ENCODE results near the gene UVRAG. TPM values are rescaled to one million over a fixed set of nuclear protein-coding genes. Genes with fewer than 3 reads are reported as not detected.

Gene UVRAG
- total RNA-seq, 1 donor from 2014 or later: 103 TPM

DNA sequence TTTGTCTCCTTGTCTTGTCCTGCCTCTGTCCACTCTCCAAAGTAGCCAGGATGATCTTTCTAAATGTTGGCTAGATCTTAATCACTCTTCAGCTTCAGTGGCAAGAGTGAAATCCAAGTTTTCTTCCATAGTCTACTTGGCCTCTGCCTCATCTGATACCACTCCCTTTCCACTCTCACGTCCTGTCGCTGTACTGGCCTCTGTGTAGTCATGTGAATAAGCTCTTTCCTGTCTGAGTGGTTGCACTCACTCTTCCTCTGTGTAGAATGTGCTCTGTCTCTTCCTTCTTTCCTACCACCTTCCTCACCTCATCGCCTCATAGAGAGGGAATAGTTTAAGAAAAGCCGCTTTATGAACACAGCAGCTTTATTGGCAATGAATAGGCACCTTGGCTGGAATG, 304.8 kb downstream of the UVRAG start:
- intact Hi-C loops (cut with micrococcal nuclease): no loop called here
- H3K4me3 Mint-ChIP-seq: no peak overlapping the region
- peaks cover 24% of the 10 kb centered on the region for H3K4me1 Mint-ChIP-seq
- H3K27ac Mint-ChIP-seq: no peak overlapping the region
- ATAC-seq (ENCODE audit: low read depth) (peak; percentile 31), DNase-seq (no peak)
- H3K27me3 Mint-ChIP-seq: no peaks in the 10 kb centered on the region
- peaks cover 56% of the 10 kb centered on the region for H3K36me3 Mint-ChIP-seq (ENCODE audit: low read depth)
- no peaks in the 10 kb centered on the region for H3K9me3 Mint-ChIP-seq
- POLR2A ChIA-PET: no interaction called here
- CTCF ChIA-PET: interaction anchor here (2.7 kb wide), 1 partner anchor 223 kb away, joined by 8 read pairs; no protein-coding TSS in a partner anchor
- TF ChIP-seq, protein P1, sequence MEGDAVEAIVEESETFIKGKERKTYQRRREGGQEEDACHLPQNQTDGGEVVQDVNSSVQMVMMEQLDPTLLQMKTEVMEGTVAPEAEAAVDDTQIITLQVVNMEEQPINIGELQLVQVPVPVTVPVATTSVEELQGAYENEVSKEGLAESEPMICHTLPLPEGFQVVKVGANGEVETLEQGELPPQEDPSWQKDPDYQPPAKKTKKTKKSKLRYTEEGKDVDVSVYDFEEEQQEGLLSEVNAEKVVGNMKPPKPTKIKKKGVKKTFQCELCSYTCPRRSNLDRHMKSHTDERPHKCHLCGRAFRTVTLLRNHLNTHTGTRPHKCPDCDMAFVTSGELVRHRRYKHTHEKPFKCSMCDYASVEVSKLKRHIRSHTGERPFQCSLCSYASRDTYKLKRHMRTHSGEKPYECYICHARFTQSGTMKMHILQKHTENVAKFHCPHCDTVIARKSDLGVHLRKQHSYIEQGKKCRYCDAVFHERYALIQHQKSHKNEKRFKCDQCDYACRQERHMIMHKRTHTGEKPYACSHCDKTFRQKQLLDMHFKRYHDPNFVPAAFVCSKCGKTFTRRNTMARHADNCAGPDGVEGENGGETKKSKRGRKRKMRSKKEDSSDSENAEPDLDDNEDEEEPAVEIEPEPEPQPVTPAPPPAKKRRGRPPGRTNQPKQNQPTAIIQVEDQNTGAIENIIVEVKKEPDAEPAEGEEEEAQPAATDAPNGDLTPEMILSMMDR (IDR thresholded peaks at IDR 0.05): no peak

DNA sequence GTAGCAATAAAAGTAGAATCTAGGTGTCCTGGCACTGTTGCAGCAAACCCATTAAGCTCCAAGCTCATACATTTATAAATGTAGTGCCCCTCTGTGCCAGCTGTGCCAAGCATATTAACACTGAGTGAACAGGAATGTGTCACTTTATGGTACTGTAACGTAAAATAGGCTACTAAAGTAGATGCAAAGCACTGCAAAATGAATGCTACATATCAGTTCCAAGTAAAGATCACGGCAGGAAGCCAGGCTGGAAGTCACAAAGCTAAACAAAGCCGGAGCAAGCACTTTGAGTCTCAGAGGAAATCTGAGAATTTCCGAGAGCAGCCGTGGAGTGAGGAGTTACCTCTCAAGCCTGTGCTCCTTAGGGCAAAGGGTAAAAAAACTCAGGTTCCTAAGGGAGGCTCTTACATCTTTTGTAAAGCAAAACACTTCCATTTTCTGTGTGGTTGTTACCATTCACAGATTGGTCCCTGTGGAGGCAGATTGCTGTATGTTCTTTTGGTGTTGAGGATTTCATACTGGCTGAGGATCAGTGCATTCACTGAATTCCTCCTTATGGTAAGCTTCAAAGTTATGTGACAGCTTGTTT, 305.6 kb downstream of the UVRAG start:
- Mint-ChIP-seq H3K4me1 (peaks cover 31% of the 10 kb centered on the region), H3K4me3 (no peak overlapping the region), H3K9me3 (no peaks in the 10 kb centered on the region), H3K27ac (no peak overlapping the region), H3K36me3 (ENCODE audit: low read depth) (peaks cover 56% of the 10 kb centered on the region), H3K27me3 (no peaks in the 10 kb centered on the region)
- no peak for DNase-seq
- POLR2A ChIA-PET: no interaction called here
- TF ChIP-seq, protein P1 (IDR thresholded peaks at IDR 0.05): no peak
- intact Hi-C loops (cut with micrococcal nuclease): no loop called here
- CTCF ChIA-PET: no interaction called here
- no peak for ATAC-seq (ENCODE audit: low read depth)

DNA sequence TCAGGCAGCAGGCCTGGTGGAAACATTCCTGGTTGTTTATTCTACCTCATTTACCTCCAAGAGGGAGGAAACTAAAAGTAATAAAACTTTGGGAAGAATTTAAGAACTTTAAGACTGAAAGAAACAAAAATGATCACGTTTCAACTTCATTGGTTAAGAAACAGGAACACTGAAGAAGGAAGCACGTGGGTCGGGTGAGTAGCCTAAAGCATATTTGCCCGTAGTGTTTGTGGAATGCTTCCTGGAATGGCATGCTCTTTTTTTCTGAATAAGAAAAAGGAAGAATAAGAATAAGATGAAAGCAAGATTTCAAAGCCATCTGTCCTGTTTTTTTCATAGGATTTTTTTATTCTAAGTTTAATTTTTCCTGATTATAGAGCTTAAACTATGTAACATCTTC, 308.2 kb downstream of the UVRAG start:
- Mint-ChIP-seq H3K9me3 (no peaks in the 10 kb centered on the region), H3K4me1 (peaks cover 31% of the 10 kb centered on the region), H3K27ac (no peak overlapping the region), H3K27me3 (no peaks in the 10 kb centered on the region), H3K4me3 (no peak overlapping the region), H3K36me3 (ENCODE audit: low read depth) (peaks cover 52% of the 10 kb centered on the region)
- POLR2A ChIA-PET: no interaction called here
- CTCF ChIA-PET: no interaction called here
- DNase-seq (no peak), ATAC-seq (ENCODE audit: low read depth) (no peak)
- TF ChIP-seq, protein P1 (IDR thresholded peaks at IDR 0.05): no peak
- intact Hi-C loops (cut with micrococcal nuclease): no loop called here

GRCh38 chr11:76124905-76125770, 310.1 kb downstream of the UVRAG start:
- H3K4me3 Mint-ChIP-seq: no peak overlapping the region
- ChIA-PET POLR2A (no interaction called here), CTCF (no interaction called here)

DNA sequence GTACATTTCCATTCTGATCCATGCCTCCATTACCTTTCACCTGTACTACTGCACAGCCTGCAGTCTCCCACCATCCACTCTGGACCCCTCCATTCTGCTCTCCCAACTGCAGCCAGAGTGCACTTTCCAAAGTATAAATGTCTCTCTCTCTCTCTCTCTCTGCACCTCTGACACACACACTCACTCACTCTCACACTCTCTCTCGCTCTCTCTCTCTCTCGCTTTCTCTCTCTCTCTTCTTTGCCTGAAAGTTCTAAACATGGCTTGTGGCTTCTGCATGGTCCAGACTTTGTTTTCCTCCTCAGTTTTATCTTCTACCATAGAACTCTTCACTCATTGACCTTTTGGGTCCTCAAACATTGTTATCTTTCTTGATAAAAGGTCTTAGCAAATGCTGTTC, 314.7 kb downstream of the UVRAG start:
- intact Hi-C loops (cut with micrococcal nuclease): no loop called here
- no peak overlapping the region for H3K4me3 Mint-ChIP-seq
- TF ChIP-seq, protein P1 (IDR thresholded peaks at IDR 0.05): no peak
- H3K27me3 Mint-ChIP-seq: no peaks in the 10 kb centered on the region
- peaks cover 9% of the 10 kb centered on the region for H3K4me1 Mint-ChIP-seq
- no peaks in the 10 kb centered on the region for H3K9me3 Mint-ChIP-seq
- H3K36me3 Mint-ChIP-seq (ENCODE audit: low read depth): peaks cover 75% of the 10 kb centered on the region
- ChIA-PET CTCF (no interaction called here), POLR2A (no interaction called here)
- ATAC-seq (ENCODE audit: low read depth): no peak
- no peak for DNase-seq
- no peak overlapping the region for H3K27ac Mint-ChIP-seq

More at GRCh38 chr11:76124905-76125770, 310.1 kb downstream of the UVRAG start:
- intact Hi-C loops (cut with micrococcal nuclease): no loop called here
- peaks cover 69% of the 10 kb centered on the region for H3K36me3 Mint-ChIP-seq (ENCODE audit: low read depth)
- H3K9me3 Mint-ChIP-seq: no peaks in the 10 kb centered on the region
- H3K27me3 Mint-ChIP-seq: no peaks in the 10 kb centered on the region
- H3K27ac Mint-ChIP-seq: peak overlapping the region; percentile 46
- TF ChIP-seq, protein P1 (IDR thresholded peaks at IDR 0.05): no peak
- peak; percentile 31 for ATAC-seq (ENCODE audit: low read depth)
- no peak for DNase-seq
- H3K4me1 Mint-ChIP-seq: peaks cover 33% of the 10 kb centered on the region
